PC-3 (cell line): Measurements from ENCODE around the gene CD19. TPM values are rescaled to one million over a fixed set of nuclear protein-coding genes. Genes with fewer than 3 reads are reported as not detected.
A peak's percentile ranks its signal among the peaks of the same experiment; 100 is the strongest.

Experiments used
- ATAC-seq: fragments of 200-7000 bp; cut with Tn5 transposase; 2 replicates; pipeline ENCODE4 v1.9.1; 2020; ENCODE audit warnings: mild to moderate bottlenecking, moderate library complexity
- BruUV-seq: library from RNA; stranded (reverse); fragments of 400-500 nt; replicated peaks from 2 replicates; lab custom pipeline; 2021; lab: Mats Ljungman, UMichigan
- CTCF ChIA-PET: fragments of 300-600 bp; sonication (Branson Sonifier 250); formaldehyde crosslinking; loops from one replicate; lab custom pipeline; 2022; ENCODE audit warnings: antibody characterized with exemption; lab: Charles Lee
- POLR2A ChIA-PET: fragments of 300-600 bp; sonication (Branson Sonifier 250); formaldehyde crosslinking; loops from one replicate; lab custom pipeline; 2022; ENCODE audit warnings: antibody characterized with exemption; ENCODE audit not compliant: unreplicated experiment; lab: Charles Lee
- DNase-seq: peaks from one replicate; pipeline ENCODE4 v3.0.0-alpha.2; 2015
- H2AFZ ChIP-seq: fragments of 300-600 bp; sonication (generic); 2 replicates; pipeline ENCODE4 v1.6.0; 2016; ENCODE audit warnings: antibody characterized with exemption, low read length
- H3F3A ChIP-seq: fragments of 300-600 bp; sonication (generic); one replicate; pipeline ENCODE4 v1.6.0; 2017; ENCODE audit warnings: antibody characterized with exemption, low read length, control low read depth, mild to moderate bottlenecking; ENCODE audit not compliant: unreplicated experiment
- H3K27ac ChIP-seq: fragments of 300-600 bp; sonication (generic); 2 replicates; pipeline ENCODE4 v1.5.1; 2016; ENCODE audit warnings: mild to moderate bottlenecking, low read length
- H3K27me3 ChIP-seq: fragments of 300-600 bp; sonication (generic); 2 replicates; pipeline ENCODE4 v1.6.1; 2016; ENCODE audit warnings: low read length, mixed read lengths
- H3K36me3 ChIP-seq: fragments of 300-600 bp; sonication (generic); 2 replicates; pipeline ENCODE4 v1.6.1; 2016; ENCODE audit warnings: low read depth, mixed run types, low read length, mixed read lengths
- H3K4me1 ChIP-seq: fragments of 300-600 bp; sonication (generic); 2 replicates; pipeline ENCODE4 v1.5.1; 2016; ENCODE audit warnings: low read length; ENCODE audit not compliant: insufficient read depth
- H3K4me2 ChIP-seq: fragments of 300-600 bp; sonication (generic); 2 replicates; pipeline ENCODE4 v1.6.0; 2016; ENCODE audit warnings: low read length
- H3K4me3 ChIP-seq: fragments of 300-600 bp; sonication (generic); 2 replicates; pipeline ENCODE4 v1.5.1; 2016; ENCODE audit warnings: mild to moderate bottlenecking, low read length, mixed read lengths
- H3K79me2 ChIP-seq: fragments of 300-600 bp; sonication (generic); 2 replicates; pipeline ENCODE4 v1.6.1; 2017; ENCODE audit warnings: low read length, mixed read lengths
- H3K9ac ChIP-seq: fragments of 300-600 bp; sonication (generic); 2 replicates; pipeline ENCODE4 v1.6.0; 2016; ENCODE audit warnings: mild to moderate bottlenecking, low read length
- H3K9me2 ChIP-seq: fragments of 300-600 bp; sonication (generic); replicated peaks from 2 replicates; pipeline ENCODE4 v1.6.1; 2016; ENCODE audit warnings: mixed run types, low read length, mixed read lengths
- H3K9me3 ChIP-seq: fragments of 300-600 bp; sonication (generic); 2 replicates; pipeline ENCODE4 v1.6.1; 2016; ENCODE audit warnings: low read length, mixed read lengths
- H4K20me1 ChIP-seq: fragments of 300-600 bp; sonication (generic); 2 replicates; pipeline ENCODE4 v1.6.1; 2016; ENCODE audit warnings: low read length, mixed read lengths
- CTCF ChIP-seq: fragments of 300-600 bp; sonication (generic); conservative IDR thresholded peaks from 2 replicates; pipeline ENCODE4 v1.5.1; 2017; ENCODE audit warnings: antibody characterized with exemption, low read depth, mild to moderate bottlenecking, low read length
- EZH2 ChIP-seq: fragments of 300-600 bp; sonication (generic); IDR thresholded peaks from one replicate; pipeline ENCODE4 v1.6.1; 2017; ENCODE audit warnings: antibody characterized with exemption, mild to moderate bottlenecking, low read length; ENCODE audit not compliant: unreplicated experiment
- EZH2phosphoT487 ChIP-seq: fragments of 300-600 bp; sonication (generic); IDR thresholded peaks from 2 replicates; pipeline ENCODE4 v1.6.1; 2018; ENCODE audit warnings: mild to moderate bottlenecking, antibody characterized with exemption, low read length, borderline replicate concordance
- intact Hi-C: fragments of 100-400 bp; cut with micrococcal nuclease; formaldehyde crosslinking; loops from 2 replicates; pipeline ENCODE4 v1.9.0; 2023
- total RNA-seq: library from RNA; depleted of rRNA; stranded (reverse); fragments of >200 nt; gene quantifications from 2 replicates; pipeline ENCODE4 v1.2.3, GENCODE V29; 2014

CD19 gene
- total RNA-seq, 1 experiment from 2014 or later = not detected

- no peaks in the 10 kb centered on the region for H3F3A ChIP-seq
- no peaks in the 10 kb centered on the region for H3K9me3 ChIP-seq
- peaks cover 21% of the 10 kb centered on the region for H3K79me2 ChIP-seq
- peaks cover 14% of the 10 kb centered on the region for H3K4me1 ChIP-seq
- H4K20me1 ChIP-seq = 0 out of 2 replicates have a peak, but pooled peaks cover 5% of the 10 kb centered on the region
- H3K9ac ChIP-seq = peak overlapping the region; percentile 89
- TF ChIP-seq EZH2phosphoT487 = no peak
- TF ChIP-seq CTCF = no peak
- TF ChIP-seq EZH2 = no peak
- H3K36me3 ChIP-seq = peaks cover 10% of the 10 kb centered on the region; the same call in 1 of the 2 replicates
- peak overlapping the region; percentile 94 for H3K4me2 ChIP-seq
- POLR2A ChIA-PET = no interaction called here
- no peaks in the 10 kb centered on the region for H3K27me3 ChIP-seq
- H3K9me2 ChIP-seq = no peaks in the 10 kb centered on the region
- DNase-seq (no peak), ATAC-seq (peak; percentile 48)
- H3K4me3 ChIP-seq = peak overlapping the region; percentile 89
- no TSS peak for BruUV-seq
- CTCF ChIA-PET = interaction anchor here (0.6 kb wide), 1 partner anchor 44 kb away, joined by 3 read pairs; no protein-coding TSS in a partner anchor
- H2AFZ ChIP-seq = peak overlapping the region; percentile 84; the same call in 1 of the 2 replicates
- intact Hi-C loops = no loop called here
- H3K27ac ChIP-seq = 0 out of 2 replicates have a peak overlapping the region, but pooled peaks have one; percentile 4
These were observed 19.7 kb downstream of the CD19 start for GRCh38 chr16:28951410-28951943.

DNA sequence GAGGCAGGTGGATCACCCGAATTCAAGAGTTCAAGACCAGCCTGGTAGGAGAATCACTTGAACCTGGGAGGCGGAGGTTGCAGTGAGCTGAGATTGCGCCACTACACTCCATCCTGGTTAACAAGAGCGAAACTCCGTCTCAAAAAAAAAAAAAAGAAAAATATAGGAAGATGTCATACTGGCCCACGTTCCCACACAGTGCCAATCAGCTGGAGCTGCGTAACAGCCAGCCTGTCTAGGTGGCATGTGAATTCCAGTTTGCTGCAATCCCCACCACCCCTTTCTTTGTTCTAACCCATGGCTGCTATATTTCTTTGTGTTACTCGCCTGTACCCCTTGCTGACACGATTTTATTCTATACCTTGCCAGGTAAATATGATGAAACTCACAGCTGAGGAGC lies 26.4 kb downstream of the CD19 start:
- Histone ChIP-seq H2AFZ (no peak overlapping the region), H3K4me1 (no peaks in the 10 kb centered on the region), H3K27me3 (no peaks in the 10 kb centered on the region), H3K9ac (no peak overlapping the region), H3K4me2 (no peak overlapping the region), H3K79me2 (no peaks in the 10 kb centered on the region), H3F3A (no peaks in the 10 kb centered on the region), H3K4me3 (no peak overlapping the region), H3K27ac (no peak overlapping the region), H3K36me3 (peaks cover 7% of the 10 kb centered on the region; the same call in 1 of the 2 replicates), H3K9me2 (no peaks in the 10 kb centered on the region), H4K20me1 (no peaks in the 10 kb centered on the region), H3K9me3 (no peaks in the 10 kb centered on the region)
- intact Hi-C loops = no loop called here
- ATAC-seq = no peak
- no TSS peak for BruUV-seq
- ChIA-PET CTCF (no interaction called here), POLR2A (no interaction called here)
- TF ChIP-seq CTCF = no peak
- no peak for TF ChIP-seq EZH2phosphoT487
- no peak for TF ChIP-seq EZH2
- DNase-seq = no peak

GRCh38 chr16:28958836-28959235 lies 27.1 kb downstream of the CD19 start:
- Histone ChIP-seq H3K4me1 (no peaks in the 10 kb centered on the region), H3K4me2 (no peak overlapping the region), H4K20me1 (no peaks in the 10 kb centered on the region), H2AFZ (no peak overlapping the region), H3K27me3 (no peaks in the 10 kb centered on the region), H3F3A (no peaks in the 10 kb centered on the region), H3K9ac (no peak overlapping the region), H3K79me2 (no peaks in the 10 kb centered on the region), H3K36me3 (peaks cover 5% of the 10 kb centered on the region; the same call in 1 of the 2 replicates), H3K9me2 (no peaks in the 10 kb centered on the region), H3K4me3 (no peak overlapping the region), H3K9me3 (no peaks in the 10 kb centered on the region), H3K27ac (no peak overlapping the region)
- POLR2A ChIA-PET = no interaction called here
- no TSS peak for BruUV-seq
- intact Hi-C loops = no loop called here
- no peak for DNase-seq
- TF ChIP-seq EZH2 (no peak), EZH2phosphoT487 (no peak), CTCF (no peak)
- CTCF ChIA-PET = no interaction called here
- ATAC-seq = no peak
